NCI-H2196 (cell line): ENCODE data around the gene ZNF519.
A peak's percentile ranks its signal among the peaks of the same experiment; 100 is the strongest.

Source experiments
- DNase-seq: peaks from one replicate; lab custom pipeline; 2025; ENCODE audit not compliant: unreplicated experiment; lab: John Stamatoyannopoulos, UW

The ZNF519 gene

GRCh38 chr18:14100503-14101286 lies 31.5 kb downstream of the ZNF519 start:
- DNase-seq = no peak

- DNase-seq = no peak
Measured at GRCh38 chr18:14098428-14098827, 33.8 kb downstream of the ZNF519 start.

- DNase-seq = no peak
Measured at GRCh38 chr18:14097761-14098160, 34.5 kb downstream of the ZNF519 start.

- DNase-seq = no peak
Measured at GRCh38 chr18:14093307-14093915, 38.8 kb downstream of the ZNF519 start.

- DNase-seq = no peak
Measured at GRCh38 chr18:14092625-14093306, 39.5 kb downstream of the ZNF519 start.

GRCh38 chr18:14089781-14090180 lies 42.5 kb downstream of the ZNF519 start:
- DNase-seq = no peak

GRCh38 chr18:14089191-14089590 lies 43.0 kb downstream of the ZNF519 start:
- no peak for DNase-seq

GRCh38 chr18:14086458-14087231 lies 45.6 kb downstream of the ZNF519 start:
- peak; percentile 70 for DNase-seq

GRCh38 chr18:14085770-14086457 lies 46.3 kb downstream of the ZNF519 start:
- no peak for DNase-seq

- no peak for DNase-seq
Measured at GRCh38 chr18:14075196-14075595, 57.0 kb downstream of the ZNF519 start.

- DNase-seq = no peak
Measured at GRCh38 chr18:14074187-14074586, 58.0 kb downstream of the ZNF519 start.

GRCh38 chr18:14053661-14054060 lies 78.6 kb downstream of the ZNF519 start:
- DNase-seq = no peak
